Endothelial cell (in vitro differentiated cells): ENCODE measurements around the gene TRMT61B. TPM values are rescaled to one million over a fixed set of nuclear protein-coding genes. Genes with fewer than 3 reads are reported as not detected.

ENCODE experiments used
- DNase-seq: peaks from one replicate; pipeline ENCODE4 v3.0.0; 2021; ENCODE audit warnings: low spot score
- H3K27ac Mint-ChIP-seq: one replicate; pipeline ENCODE4 v1.8.0; 2021; ENCODE audit warnings: mixed read lengths, inconsistent platforms; ENCODE audit not compliant: unreplicated experiment
- H3K27me3 Mint-ChIP-seq: one replicate; pipeline ENCODE4 v1.8.0; 2021; ENCODE audit warnings: mild to moderate bottlenecking, moderate library complexity, mixed read lengths, inconsistent platforms; ENCODE audit not compliant: unreplicated experiment
- H3K36me3 Mint-ChIP-seq: one replicate; pipeline ENCODE4 v1.8.0; 2021; ENCODE audit warnings: mild to moderate bottlenecking, low read depth, mixed read lengths, inconsistent platforms; ENCODE audit not compliant: unreplicated experiment
- H3K4me1 Mint-ChIP-seq: one replicate; pipeline ENCODE4 v1.8.0; 2021; ENCODE audit warnings: mild to moderate bottlenecking, mixed read lengths, inconsistent platforms; ENCODE audit not compliant: unreplicated experiment
- H3K4me3 Mint-ChIP-seq: one replicate; pipeline ENCODE4 v1.8.0; 2021; ENCODE audit warnings: mild to moderate bottlenecking, mixed read lengths, inconsistent platforms; ENCODE audit not compliant: unreplicated experiment
- H3K9me3 Mint-ChIP-seq: one replicate; pipeline ENCODE4 v1.8.0; 2021; ENCODE audit warnings: mixed read lengths, inconsistent platforms; ENCODE audit not compliant: unreplicated experiment
- CTCF ChIP-seq: fragments of 200-600 bp; sonication (generic); IDR thresholded peaks from one replicate; pipeline ENCODE4 v1.5.0; 2021; ENCODE audit warnings: antibody characterized with exemption; ENCODE audit not compliant: unreplicated experiment
- total RNA-seq: library from RNA; stranded (reverse); fragmentation: NEBNext Ultra II Directional; extraction: Animal tissue kit (Norgen Biotek cat#: 25700); gene quantifications from one replicate; pipeline ENCODE4 v1.2.1, GENCODE V29; 2021; ENCODE audit not compliant: unreplicated experiment

The TRMT61B gene
- total RNA-seq, 1 donor from 2014 or later = 14.9 TPM

- no peak for TF ChIP-seq CTCF
- DNase-seq = no peak
- H3K9me3 Mint-ChIP-seq = no peaks in the 10 kb centered on the region
- H3K27ac Mint-ChIP-seq = no peak overlapping the region
- no peaks in the 10 kb centered on the region for H3K27me3 Mint-ChIP-seq
- H3K4me3 Mint-ChIP-seq = no peak overlapping the region
- no peaks in the 10 kb centered on the region for H3K36me3 Mint-ChIP-seq
- no peaks in the 10 kb centered on the region for H3K4me1 Mint-ChIP-seq
Observed at GRCh38 chr2:28824207-28824606, 45.9 kb downstream of the TRMT61B start.

GRCh38 chr2:28822036-28822435 lies 48.1 kb downstream of the TRMT61B start:
- Mint-ChIP-seq H3K27ac (no peak overlapping the region), H3K4me3 (no peak overlapping the region), H3K4me1 (no peaks in the 10 kb centered on the region), H3K36me3 (no peaks in the 10 kb centered on the region), H3K9me3 (no peaks in the 10 kb centered on the region), H3K27me3 (no peaks in the 10 kb centered on the region)
- no peak for DNase-seq
- no peak for TF ChIP-seq CTCF

GRCh38 chr2:28821295-28821958 lies 48.7 kb downstream of the TRMT61B start:
- H3K4me3 Mint-ChIP-seq = no peak overlapping the region
- no peak overlapping the region for H3K27ac Mint-ChIP-seq
- peak; percentile 86 for TF ChIP-seq CTCF
- H3K36me3 Mint-ChIP-seq = no peaks in the 10 kb centered on the region
- peak; percentile 63 for DNase-seq
- H3K4me1 Mint-ChIP-seq = no peaks in the 10 kb centered on the region
- no peaks in the 10 kb centered on the region for H3K27me3 Mint-ChIP-seq
- no peaks in the 10 kb centered on the region for H3K9me3 Mint-ChIP-seq

GRCh38 chr2:28818053-28818452 lies 52.1 kb downstream of the TRMT61B start:
- Mint-ChIP-seq H3K9me3 (no peaks in the 10 kb centered on the region), H3K36me3 (no peaks in the 10 kb centered on the region), H3K27ac (no peak overlapping the region), H3K27me3 (no peaks in the 10 kb centered on the region), H3K4me1 (no peaks in the 10 kb centered on the region), H3K4me3 (no peak overlapping the region)
- DNase-seq = no peak
- no peak for TF ChIP-seq CTCF

- no peak for TF ChIP-seq CTCF
- Mint-ChIP-seq H3K9me3 (no peaks in the 10 kb centered on the region), H3K27me3 (peaks cover 2% of the 10 kb centered on the region), H3K4me1 (peaks cover 4% of the 10 kb centered on the region), H3K4me3 (peak within 1 kb of the TSS; percentile 65), H3K36me3 (no peaks in the 10 kb centered on the region), H3K27ac (peak within 1 kb of the TSS; percentile 24)
- peak; percentile 84 for DNase-seq
Observed at GRCh38 chr2:28810384-28811285, 59.5 kb downstream of the TRMT61B start, which contains the start of gene SPDYA. Gene SPDYA, plus strand, starts transcription at chr2:28810834. Its CDS starts 5,181 bp downstream, at chr2:28816015.
